ENCODE data around the gene ANKFY1. TPM values are rescaled to one million over a fixed set of nuclear protein-coding genes. Genes with fewer than 3 reads are reported as not detected.

ANKFY1 gene
- total RNA-seq, 4 donors from 2014 or later: 43.3 to 49.8 (median 46.7) TPM

DNA sequence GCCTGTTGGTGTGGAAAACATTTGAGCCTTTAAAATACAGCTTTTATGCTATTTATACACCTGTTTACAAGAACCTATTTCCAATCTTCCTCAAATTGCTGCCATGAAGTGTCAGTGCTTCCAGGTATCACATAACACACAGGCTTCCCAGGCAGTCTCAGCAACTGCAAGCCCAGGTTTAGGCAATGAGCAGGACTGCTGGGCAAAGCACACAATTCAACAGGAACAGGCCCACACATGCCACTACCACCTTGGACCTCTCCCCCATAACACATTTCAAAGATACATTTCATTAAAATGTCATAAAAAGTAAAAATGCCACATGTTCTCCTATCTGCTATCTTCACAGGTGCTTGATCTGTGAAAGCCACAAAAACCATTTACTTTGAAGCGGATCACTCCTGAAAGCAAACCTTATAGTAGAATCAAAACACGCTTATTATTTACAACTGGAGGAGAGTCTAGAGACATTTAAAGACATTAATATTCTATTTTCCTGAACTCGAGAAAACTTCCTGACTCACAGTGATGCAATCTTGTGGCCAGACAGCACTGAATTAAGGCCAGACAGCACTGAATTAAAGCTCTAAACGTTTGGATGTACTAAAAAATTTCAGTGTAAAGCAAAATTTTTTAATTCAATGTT lies 31.5 kb downstream of the ANKFY1 start:
- no peak for DNase-seq (ENCODE audit: low spot score in 2 of 2)
- Histone ChIP-seq H3K9me3 (no peaks in the 10 kb centered on the region), H3K27me3 (no peaks in the 10 kb centered on the region), H3K27ac (peak overlapping the region in 2 of 4 donors; percentile 81 to 86), H3K4me1 (peaks cover 0 to 27% (median 15%) of the 10 kb centered on the region in 4 donors), H3K36me3 (peaks cover 0 to 9% (median 0%) of the 10 kb centered on the region in 3 donors), H3K4me3 (no peak overlapping the region)
- TF ChIP-seq POLR2A (IDR thresholded peaks at IDR 0.05) (no peak), EP300 (IDR thresholded peaks at IDR 0.05) (no peak)
- TF ChIP-seq, protein P1, sequence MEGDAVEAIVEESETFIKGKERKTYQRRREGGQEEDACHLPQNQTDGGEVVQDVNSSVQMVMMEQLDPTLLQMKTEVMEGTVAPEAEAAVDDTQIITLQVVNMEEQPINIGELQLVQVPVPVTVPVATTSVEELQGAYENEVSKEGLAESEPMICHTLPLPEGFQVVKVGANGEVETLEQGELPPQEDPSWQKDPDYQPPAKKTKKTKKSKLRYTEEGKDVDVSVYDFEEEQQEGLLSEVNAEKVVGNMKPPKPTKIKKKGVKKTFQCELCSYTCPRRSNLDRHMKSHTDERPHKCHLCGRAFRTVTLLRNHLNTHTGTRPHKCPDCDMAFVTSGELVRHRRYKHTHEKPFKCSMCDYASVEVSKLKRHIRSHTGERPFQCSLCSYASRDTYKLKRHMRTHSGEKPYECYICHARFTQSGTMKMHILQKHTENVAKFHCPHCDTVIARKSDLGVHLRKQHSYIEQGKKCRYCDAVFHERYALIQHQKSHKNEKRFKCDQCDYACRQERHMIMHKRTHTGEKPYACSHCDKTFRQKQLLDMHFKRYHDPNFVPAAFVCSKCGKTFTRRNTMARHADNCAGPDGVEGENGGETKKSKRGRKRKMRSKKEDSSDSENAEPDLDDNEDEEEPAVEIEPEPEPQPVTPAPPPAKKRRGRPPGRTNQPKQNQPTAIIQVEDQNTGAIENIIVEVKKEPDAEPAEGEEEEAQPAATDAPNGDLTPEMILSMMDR (IDR thresholded peaks at IDR 0.05): no peak
- 63 to 65% methylated on average over 4 of the region's 4 CpGs for WGBS, 2 donors

DNA sequence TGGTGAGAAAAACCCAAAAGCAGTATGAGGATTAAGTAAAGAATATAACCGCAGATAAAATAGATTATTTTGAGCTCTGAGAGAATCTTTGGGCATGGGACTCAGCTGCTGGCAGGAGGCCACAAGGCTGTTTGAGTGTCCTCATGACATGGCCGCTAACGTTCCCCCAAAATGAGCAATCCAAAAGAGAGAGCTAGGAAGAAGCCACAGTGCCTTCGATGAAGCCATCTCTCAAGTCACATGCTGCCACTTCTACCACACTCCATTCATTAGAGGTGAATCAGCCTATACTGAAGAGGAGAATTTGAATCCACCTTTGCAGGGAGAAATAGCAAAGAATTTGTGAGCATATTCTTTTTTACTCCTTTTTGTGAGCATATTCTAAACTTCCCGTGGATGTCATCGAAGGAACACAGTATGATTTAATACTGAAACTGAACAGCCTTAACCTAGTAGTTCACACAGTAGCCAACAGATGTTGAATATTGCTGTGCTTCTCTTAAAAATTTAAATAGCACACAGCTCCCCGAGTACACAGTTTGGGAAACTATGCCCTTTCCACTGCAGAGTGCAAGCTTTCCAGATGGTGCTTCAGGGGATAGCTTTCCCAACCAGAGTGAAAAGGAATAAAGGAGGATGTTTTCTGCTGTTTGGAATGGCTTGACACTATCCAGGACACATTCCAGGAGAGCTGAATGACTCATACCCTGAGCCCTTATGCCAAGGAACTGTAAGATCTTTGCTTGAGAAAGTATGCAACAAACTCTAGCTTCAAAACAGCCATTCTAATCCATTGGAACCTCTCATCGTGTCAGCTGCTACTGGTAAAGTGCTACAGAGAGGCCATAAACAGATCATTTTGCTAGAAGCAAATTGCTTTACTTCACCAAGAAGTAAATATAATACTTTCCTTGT lies 33.9 kb downstream of the ANKFY1 start:
- peak; percentile 15 to 72 for DNase-seq (ENCODE audit: low spot score in 2 of 2)
- Histone ChIP-seq H3K4me1 (peaks cover 0 to 27% (median 15%) of the 10 kb centered on the region in 4 donors), H3K36me3 (peaks cover 0 to 7% (median 0%) of the 10 kb centered on the region in 3 donors), H3K27me3 (no peaks in the 10 kb centered on the region), H3K4me3 (peak overlapping the region in 1 of 4 donors; percentile 2), H3K9me3 (no peaks in the 10 kb centered on the region), H3K27ac (peak overlapping the region; percentile 50 to 86 (median 70))
- TF ChIP-seq EP300 (IDR thresholded peaks at IDR 0.05) (peak in 1 of 2 donors; percentile 87), POLR2A (IDR thresholded peaks at IDR 0.05) (no peak)
- 51 to 61% methylated on average over 8 of the region's 8 CpGs for WGBS, 2 donors

DNA sequence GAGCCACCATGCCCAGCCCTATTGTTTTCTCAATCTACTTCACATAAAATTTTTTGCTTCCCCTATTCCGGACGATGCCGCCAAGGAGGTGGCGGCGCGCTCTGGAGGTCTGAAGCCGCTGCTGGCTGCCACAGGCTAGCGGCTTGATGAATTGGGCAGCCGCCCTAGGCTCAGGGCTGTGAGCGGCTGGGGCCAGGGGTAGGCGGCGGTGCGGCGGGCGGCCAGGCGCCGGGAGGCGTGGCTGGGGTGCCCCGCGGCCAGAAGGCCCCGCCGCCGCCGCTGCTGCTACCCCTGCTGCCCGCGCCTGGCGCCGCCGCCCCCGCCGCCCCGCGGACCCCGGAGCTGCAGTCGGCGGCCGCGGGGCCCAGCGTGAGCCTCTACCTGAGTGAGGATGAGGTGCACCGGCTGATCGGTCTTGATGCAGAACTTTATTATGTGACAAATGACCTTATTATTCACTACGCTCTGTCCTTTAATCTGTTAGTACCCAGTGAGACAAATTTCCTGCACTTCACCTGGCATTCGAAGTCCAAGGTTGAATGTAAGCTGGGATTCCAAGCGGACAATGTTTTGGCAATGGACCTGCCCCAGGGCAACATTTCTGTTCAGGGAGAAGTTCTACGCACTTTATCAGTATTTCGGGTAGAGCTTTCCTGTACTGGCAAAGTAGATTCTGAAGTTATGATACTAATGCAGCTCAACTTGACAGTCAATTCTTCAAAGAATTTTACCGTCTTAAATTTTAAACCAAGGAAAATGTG lies 41.7 kb downstream of the ANKFY1 start:
- Histone ChIP-seq H3K4me1 (peaks cover 0 to 15% (median 0%) of the 10 kb centered on the region in 4 donors), H3K4me3 (no peak overlapping the region), H3K36me3 (peaks cover 0 to 23% (median 0%) of the 10 kb centered on the region in 3 donors), H3K9me3 (no peaks in the 10 kb centered on the region), H3K27ac (no peak overlapping the region), H3K27me3 (no peaks in the 10 kb centered on the region)
- WGBS, 2 donors: 88 to 90% methylated on average over 36 to 47 of the region's 47 CpGs
- no peak for DNase-seq (ENCODE audit: low spot score in 2 of 2)
- no peak for TF ChIP-seq POLR2A (IDR thresholded peaks at IDR 0.05)
- TF ChIP-seq, protein P1 (IDR thresholded peaks at IDR 0.05): no peak

DNA sequence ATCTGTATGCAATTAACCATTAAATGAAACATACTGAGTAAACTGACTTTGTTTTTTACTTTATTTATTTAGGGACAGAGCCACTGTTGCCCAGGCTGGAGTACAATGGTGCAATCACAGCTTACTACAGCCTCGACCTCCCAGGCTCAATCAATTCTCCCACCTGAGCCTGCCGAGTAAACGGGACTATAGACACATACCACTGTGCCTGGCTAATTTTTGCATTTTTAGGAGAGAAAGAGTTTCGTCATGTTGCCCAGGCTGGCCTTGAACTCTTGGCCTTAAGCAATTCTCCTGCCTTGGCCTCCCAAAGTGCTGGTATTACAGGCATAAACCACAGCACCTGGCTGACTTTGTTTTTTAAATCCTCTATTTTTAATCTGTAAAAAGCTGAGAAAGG lies 42.6 kb downstream of the ANKFY1 start:
- Histone ChIP-seq H3K9me3 (no peaks in the 10 kb centered on the region), H3K36me3 (peaks cover 0 to 32% (median 0%) of the 10 kb centered on the region in 3 donors), H3K4me1 (peaks cover 0 to 15% (median 0%) of the 10 kb centered on the region in 4 donors), H3K4me3 (no peak overlapping the region), H3K27ac (peak overlapping the region in 1 of 4 donors; percentile 73), H3K27me3 (no peaks in the 10 kb centered on the region)
- no peak for DNase-seq (ENCODE audit: low spot score in 2 of 2)
- WGBS, 2 donors: 68 to 70% methylated on average over 4 of the region's 4 CpGs
- TF ChIP-seq EP300 (IDR thresholded peaks at IDR 0.05) (no peak), POLR2A (IDR thresholded peaks at IDR 0.05) (no peak)
- TF ChIP-seq, protein P1 (IDR thresholded peaks at IDR 0.05): no peak

DNA sequence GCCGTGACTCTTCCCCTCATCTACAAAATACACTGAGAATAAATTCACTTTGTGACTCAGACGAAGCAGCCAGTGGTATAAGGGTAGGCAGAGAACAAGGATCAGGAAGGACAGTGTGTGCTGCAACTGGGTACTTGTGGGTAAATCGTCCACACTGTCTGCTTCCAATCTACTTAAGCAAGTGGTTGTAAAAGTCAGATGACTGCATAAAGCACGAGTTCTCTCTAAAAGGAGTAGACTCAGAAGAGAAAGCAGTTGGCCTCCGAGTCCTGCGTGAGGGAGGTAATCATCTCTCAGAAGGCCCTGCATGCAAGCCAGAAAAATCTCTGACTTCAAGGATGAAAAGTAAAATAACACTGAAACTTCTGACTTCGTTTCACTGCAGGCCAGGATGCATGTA lies 43.1 kb downstream of the ANKFY1 start:
- TF ChIP-seq EP300 (IDR thresholded peaks at IDR 0.05): peak in 1 of 2 donors; percentile 50
- TF ChIP-seq, protein P1 (IDR thresholded peaks at IDR 0.05): no peak
- Histone ChIP-seq H3K4me1 (peaks cover 0 to 16% (median 0%) of the 10 kb centered on the region in 4 donors), H3K9me3 (no peaks in the 10 kb centered on the region), H3K27ac (peak overlapping the region in 2 of 4 donors; percentile 66 to 73), H3K27me3 (no peaks in the 10 kb centered on the region), H3K4me3 (no peak overlapping the region), H3K36me3 (peaks cover 0 to 36% (median 0%) of the 10 kb centered on the region in 3 donors)
- 48 to 56% methylated on average over 7 of the region's 7 CpGs for WGBS, 2 donors
- DNase-seq (ENCODE audit: low spot score in 2 of 2): no peak

Measured in tibial nerve (tissue), 4 donors.